ENCODE data around the gene MAP2K4.

- TF ChIP-seq POLR2AphosphoS5 (IDR thresholded peaks at IDR 0.05; ENCODE audit: insufficient read depth in 1 of 2, low read depth in 1 of 2) (no peak), CTCF (IDR thresholded peaks at IDR 0.05) (no peak)
Observed at GRCh38 chr17:12140685-12141084, 120.0 kb downstream of the MAP2K4 start.
